GM21737 (cell line): ENCODE data around the gene GMPPB.

Experiments
- ATAC-seq: cut with Tn5 transposase; IDR thresholded peaks from one replicate; pipeline ENCODE4 v1.9.1; 2021; ENCODE audit warnings: mild to moderate bottlenecking, moderate library complexity; ENCODE audit not compliant: unreplicated experiment

Gene GMPPB

GRCh38 chr3:49673121-49673714, 50.5 kb downstream of the GMPPB start:
- ATAC-seq, result no peak

- no peak for ATAC-seq
These were observed 52.2 kb downstream of the GMPPB start for GRCh38 chr3:49671291-49672288.

DNA sequence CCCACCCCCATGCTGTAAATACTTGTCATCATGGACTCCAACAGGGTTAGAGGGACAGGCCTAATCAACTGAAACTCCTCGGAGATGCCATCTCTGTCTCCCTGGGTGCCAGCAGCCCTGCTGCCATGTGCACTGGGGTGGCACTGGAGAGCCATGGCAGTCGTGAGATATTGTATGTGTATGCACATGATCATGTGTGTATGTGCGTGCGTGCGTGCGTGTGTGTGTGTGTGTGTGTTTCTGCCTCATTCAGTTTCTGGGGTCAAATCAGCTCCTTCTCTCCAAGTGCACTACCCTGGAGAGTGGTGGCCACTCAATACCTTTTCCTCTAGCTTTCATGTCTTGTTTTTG, 52.8 kb downstream of the GMPPB start:
- ATAC-seq, result no peak
